NCI-H1048 (cell line): ENCODE results near the gene ASTN2.

ENCODE experiments used
- DNase-seq: peaks from one replicate; lab custom pipeline; 2025; lab: John Stamatoyannopoulos, UW

Gene ASTN2

DNA sequence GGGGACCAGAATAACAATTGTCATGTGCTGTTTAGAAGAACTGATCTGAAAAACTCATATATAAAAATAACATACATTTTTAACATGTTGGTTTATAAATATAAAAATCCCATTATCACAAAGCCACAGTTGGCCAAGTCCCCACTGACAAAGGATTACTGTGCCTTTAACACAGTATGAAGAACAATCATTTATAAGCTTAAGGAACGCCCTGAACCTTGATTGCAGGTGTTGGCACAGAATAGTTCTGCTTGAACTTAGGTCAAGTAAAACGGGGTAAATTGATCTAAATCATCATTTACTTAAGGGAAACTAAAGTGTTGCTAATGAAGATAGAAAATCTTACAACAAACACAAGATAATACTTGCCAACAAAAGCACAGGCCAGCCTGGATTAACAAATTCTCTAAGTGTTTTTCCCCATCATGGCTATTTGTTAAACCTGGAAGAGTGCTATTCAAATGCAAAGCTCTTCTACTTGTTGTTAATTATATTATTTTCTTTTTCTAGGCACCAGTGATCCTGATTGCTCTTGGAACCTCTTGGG lies 46.1 kb downstream of the ASTN2 start:
- DNase-seq = no peak

- DNase-seq = no peak
These were observed 49.4 kb downstream of the ASTN2 start for GRCh38 chr9:117365438-117365837.

GRCh38 chr9:117363006-117363405 lies 51.9 kb downstream of the ASTN2 start:
- DNase-seq = no peak

DNA sequence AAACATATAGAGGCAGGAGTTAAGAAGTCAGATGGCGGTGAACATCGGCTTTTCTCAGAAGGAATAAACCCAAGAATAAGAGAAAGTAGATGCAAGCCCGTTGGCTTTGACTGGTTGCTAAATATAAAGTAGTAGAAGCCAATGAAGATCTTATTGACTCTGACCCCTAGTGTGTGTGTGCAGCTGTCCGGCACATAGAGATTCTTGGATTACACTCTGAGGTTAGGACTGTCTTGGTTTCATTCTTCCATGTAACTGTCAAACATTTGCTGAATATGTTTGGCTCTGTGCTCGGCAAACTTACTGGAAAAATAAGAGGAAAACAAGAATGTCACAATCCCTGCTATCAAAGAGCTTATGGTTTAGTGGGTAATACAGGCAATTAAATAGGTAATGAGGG lies 54.9 kb downstream of the ASTN2 start:
- DNase-seq = no peak

DNA sequence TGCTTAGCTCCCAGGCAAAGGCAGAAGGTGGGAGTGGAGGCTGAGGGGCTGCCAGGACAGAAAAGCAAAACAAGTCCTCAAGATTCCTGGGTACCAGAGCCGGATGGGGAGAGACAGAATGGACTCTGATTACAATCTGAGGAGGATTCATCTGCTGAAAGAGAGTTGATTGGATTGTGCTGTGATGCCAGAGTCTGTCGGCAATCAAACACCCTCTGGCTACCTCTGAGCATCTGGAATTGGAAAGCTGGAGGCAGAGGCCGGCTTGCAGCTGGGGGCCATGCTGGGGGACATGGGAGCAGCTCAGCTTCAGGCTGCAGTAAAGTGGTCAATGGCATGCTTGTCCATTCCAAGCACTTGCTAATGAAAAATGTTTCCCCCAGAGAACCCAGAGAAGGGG lies 59.3 kb downstream of the ASTN2 start:
- no peak for DNase-seq

- DNase-seq = no peak
These were observed 59.9 kb downstream of the ASTN2 start for GRCh38 chr9:117354997-117355396.

DNA sequence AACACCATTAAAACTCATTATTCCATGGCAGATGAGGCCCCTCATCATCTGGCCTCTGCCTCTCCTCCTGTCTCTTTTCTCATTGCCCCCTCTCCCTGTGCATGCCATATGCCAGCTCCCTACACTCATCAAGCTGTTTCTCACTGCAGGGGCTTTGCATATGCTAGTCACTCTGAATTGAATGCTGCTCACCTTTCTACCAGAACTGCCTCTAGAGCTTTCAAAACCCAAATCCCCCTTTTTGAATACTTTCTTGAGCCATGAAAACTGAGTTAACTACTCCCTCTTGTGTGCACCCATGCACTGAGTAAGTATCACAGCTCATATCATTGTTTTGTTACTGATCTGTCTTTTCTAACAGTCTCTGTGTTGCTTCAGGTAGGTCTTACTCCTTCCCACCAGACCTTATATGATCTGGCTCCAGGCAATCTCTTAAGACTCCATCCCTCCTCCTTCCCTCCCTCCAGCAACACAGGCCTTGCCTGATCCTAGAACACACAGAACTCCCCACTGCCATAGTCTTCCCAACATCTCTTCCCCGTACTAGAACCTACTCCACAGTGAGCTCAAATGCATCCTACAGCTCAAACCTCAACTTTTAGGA lies 60.5 kb downstream of the ASTN2 start:
- DNase-seq = no peak

DNA sequence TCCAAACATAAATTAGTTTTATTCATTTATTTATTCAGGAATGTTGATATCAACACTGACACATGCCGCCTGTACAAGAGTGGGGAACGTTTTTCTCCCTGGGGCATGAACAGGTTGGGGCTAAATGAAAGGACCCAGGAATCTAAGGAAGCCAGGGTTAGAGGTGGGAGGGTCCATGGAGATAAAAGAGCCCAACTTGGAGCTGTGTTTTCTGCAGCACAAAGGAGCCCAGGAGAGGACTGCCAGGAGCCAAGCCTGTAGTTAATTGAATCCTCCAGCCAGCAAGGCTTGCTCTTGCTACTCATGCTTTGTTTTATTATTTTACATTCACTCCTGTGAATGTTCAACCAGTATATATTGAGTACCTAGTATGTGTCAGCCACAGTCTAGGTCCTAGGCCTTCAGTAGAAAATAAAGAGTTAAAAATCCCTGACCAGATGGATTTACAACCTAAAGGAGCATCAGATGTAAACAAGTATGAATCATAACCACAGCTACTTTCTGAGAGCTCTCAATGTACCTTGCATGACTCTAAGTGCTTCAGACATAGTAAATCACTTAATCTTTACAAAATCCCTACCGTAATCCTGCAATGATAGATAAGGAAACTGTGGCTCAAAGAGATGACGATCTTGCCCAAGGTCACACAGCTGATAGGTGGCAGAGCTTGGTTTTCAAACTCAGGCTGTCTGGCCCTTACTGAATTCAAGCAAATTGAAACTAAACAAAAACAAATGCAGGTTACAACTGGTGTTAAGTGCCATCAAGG lies 69.8 kb downstream of the ASTN2 start:
- no peak for DNase-seq

DNA sequence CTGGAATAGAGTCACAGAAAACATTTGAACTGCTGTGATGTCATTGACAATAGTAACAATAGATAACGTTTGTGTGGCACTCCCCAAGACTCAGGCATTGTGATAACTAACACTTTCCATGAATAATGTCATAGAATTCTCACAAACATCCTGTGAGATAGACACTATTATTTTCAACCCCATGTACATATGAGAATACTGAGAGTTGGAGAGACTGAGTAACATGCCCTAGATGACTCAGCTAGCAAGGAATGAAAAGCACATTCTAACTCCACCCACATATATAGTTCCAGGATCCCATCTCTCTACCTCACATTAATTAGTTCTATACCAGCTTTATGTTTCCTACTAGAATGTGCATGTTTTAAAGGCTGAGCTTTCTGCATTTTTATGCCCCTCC lies 71.4 kb downstream of the ASTN2 start:
- DNase-seq = no peak

GRCh38 chr9:117341151-117341550 lies 73.7 kb downstream of the ASTN2 start:
- no peak for DNase-seq

DNA sequence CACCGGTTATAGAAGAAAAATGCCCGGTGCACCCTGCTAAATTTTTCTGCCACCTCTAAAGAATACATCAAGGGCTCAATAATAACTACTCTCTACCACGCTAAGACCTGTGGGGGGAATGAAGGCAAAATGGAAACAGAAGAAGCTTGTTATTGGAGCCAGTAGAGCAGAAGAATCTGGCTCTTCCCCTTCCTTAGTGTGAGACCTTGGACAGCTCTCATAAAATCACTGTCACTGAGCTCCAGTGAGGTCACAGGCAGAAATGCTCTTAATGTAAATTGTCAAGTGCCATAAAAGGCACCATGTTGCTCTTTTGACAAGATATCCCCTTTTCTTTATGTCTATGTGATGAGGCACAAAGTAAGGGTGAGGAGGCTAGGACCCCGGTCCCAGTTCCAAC lies 74.4 kb downstream of the ASTN2 start:
- DNase-seq = no peak

GRCh38 chr9:117335837-117336433 lies 78.9 kb downstream of the ASTN2 start:
- DNase-seq = no peak

GRCh38 chr9:117334101-117334500 lies 80.8 kb downstream of the ASTN2 start:
- no peak for DNase-seq

DNA sequence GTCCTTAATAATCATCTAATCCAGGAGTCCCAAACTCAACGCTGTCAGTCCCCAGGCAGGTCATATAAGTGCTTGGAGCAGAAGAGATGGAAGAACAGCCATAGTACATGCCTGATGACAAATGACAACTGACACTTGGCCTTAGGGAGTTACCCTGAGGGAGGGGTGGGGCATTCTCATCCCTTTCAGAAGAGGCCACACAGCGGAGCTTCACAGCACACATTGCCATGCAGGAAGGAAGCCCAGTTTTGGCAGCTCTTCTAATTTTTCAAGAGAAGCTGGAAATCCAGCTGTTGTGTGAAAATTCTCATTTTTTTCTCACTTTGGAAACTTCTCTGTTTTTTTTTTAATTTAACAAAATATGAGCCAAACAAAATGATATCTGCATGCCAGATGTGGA lies 89.0 kb downstream of the ASTN2 start:
- no peak for DNase-seq

- DNase-seq = no peak
These were observed 89.6 kb downstream of the ASTN2 start for GRCh38 chr9:117325110-117325731.

DNA sequence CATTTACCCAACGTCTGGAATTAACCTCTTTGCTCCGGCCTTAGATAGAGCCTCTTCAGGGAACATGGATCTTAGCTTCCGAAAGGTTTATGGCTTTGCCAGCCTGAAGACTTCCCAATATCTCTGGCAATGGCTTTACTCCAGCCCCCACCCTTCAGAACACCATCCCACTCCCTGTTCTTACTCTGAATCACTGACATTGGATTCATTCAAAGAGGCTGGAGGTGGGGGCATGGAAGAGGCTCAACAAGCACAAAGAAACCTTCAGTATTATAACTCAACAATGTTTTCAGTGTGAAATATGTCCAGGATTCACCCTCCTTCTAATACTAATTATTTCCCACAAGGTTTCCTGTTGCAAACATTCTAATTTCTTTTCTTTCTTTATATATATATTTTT lies 91.5 kb downstream of the ASTN2 start:
- DNase-seq = no peak

- no peak for DNase-seq
These were observed 97.7 kb downstream of the ASTN2 start for GRCh38 chr9:117317192-117317591.

GRCh38 chr9:117315236-117315635 lies 99.6 kb downstream of the ASTN2 start:
- DNase-seq = no peak

- no peak for DNase-seq
These were observed 100.9 kb downstream of the ASTN2 start for GRCh38 chr9:117313989-117314388.

DNA sequence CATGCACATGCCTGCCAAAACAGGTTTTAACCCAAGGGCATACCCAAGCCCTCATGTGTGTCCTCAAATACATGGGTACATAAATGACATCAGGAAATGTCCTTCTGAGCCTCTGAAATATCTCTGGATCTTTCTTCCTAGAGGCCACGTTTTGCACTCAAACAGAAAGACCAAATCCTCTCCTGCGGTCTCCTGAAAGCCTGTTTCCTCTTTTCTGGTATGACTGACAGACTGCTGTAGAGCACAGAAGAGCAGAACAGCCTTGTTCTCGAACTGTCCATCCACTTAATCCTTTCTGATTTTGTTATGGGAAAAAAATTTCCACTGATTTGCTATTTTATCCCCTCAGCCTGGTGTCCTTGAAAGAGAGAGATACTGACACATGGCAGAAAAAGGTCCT lies 107.2 kb downstream of the ASTN2 start:
- DNase-seq = no peak

- no peak for DNase-seq
These were observed 108.8 kb downstream of the ASTN2 start for GRCh38 chr9:117306032-117306431.

GRCh38 chr9:117305454-117305853 lies 109.4 kb downstream of the ASTN2 start:
- DNase-seq = no peak

DNA sequence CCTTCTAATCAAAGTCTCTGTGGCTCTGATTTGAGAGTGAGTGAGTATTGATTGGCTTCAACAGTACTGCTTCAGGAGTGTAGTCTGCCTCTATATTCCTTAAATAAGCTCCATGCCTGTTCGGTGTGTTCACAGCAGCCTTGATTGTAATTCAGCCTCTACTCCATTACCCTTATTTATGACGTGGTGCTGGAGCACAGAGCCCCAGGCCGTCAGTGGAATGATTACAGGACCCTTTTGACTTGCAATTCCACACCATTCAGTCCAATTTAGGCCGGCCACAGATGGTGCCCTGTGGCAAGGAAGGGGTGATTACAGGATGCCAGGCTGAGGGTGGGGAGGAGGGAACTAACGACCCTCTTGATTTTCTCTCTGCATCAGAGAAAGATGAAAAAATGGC lies 110.3 kb downstream of the ASTN2 start:
- no peak for DNase-seq
